WERI-Rb-1 (cell line): ENCODE results near the gene LPGAT1.
"Not testable (repeated sequence)": the region's sequence is repeated elsewhere in the genome, so short reads cannot be mapped to it uniquely, and the experiment has no call there.

Experiments used
- DNase-seq: peaks from one replicate; pipeline ENCODE4 v3.0.0-alpha.2; 2020
- H3K27ac ChIP-seq: fragments of 250-450 bp; sonication (Bioruptor Pico); 2 replicates; pipeline ENCODE4 v1.5.1; 2020; ENCODE audit warnings: mild to moderate bottlenecking, moderate library complexity
- H3K27me3 ChIP-seq: fragments of 250-450 bp; sonication (Bioruptor Pico); 2 replicates; pipeline ENCODE4 v1.5.1; 2021; ENCODE audit warnings: mild to moderate bottlenecking, low read depth, moderate library complexity; ENCODE audit not compliant: insufficient read depth, severe bottlenecking
- H3K36me3 ChIP-seq: fragments of 250-450 bp; sonication (Bioruptor Pico); 2 replicates; pipeline ENCODE4 v1.5.1; 2020; ENCODE audit warnings: mild to moderate bottlenecking, moderate library complexity
- H3K4me3 ChIP-seq: 2 replicates; pipeline ENCODE4 v1.5.1; 2011; ENCODE audit warnings: low read depth, mild to moderate bottlenecking, control low read depth, low read length
- H3K9me3 ChIP-seq: fragments of 250-450 bp; sonication (Bioruptor Pico); 2 replicates; pipeline ENCODE4 v1.5.1; 2021; ENCODE audit warnings: mild to moderate bottlenecking, moderate library complexity; ENCODE audit not compliant: severe bottlenecking
- TF ChIP-seq, protein P1 (sequence below): IDR thresholded peaks from 2 replicates; pipeline ENCODE4 v1.5.1; 2011; ENCODE audit warnings: low read depth, mild to moderate bottlenecking, control low read depth, inconsistent platforms, low read length

The LPGAT1 gene

DNA sequence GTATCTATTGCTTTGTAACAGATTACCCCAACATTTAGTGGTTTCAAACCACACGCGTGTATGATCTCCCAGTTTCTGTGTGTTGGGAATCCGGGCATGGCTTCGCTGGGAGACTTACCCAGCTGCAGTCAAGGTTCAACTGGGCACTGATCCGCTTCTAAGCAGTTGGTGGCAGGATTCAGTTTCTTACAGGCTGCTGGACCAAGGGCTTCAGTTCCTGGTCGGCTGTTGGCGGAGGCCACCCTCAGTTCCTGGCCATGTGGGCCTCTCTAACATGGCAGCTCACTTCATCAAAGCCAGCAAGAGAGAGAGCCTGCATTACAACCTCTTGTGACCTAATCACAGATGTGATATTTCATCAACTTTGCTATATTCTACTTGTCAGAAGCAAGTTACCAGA lies 101.3 kb downstream of the LPGAT1 start:
- no peak overlapping the region for H3K4me3 ChIP-seq
- DNase-seq: no peak
- no peaks in the 10 kb centered on the region for H3K36me3 ChIP-seq
- no peak overlapping the region for H3K27ac ChIP-seq
- TF ChIP-seq, protein P1, sequence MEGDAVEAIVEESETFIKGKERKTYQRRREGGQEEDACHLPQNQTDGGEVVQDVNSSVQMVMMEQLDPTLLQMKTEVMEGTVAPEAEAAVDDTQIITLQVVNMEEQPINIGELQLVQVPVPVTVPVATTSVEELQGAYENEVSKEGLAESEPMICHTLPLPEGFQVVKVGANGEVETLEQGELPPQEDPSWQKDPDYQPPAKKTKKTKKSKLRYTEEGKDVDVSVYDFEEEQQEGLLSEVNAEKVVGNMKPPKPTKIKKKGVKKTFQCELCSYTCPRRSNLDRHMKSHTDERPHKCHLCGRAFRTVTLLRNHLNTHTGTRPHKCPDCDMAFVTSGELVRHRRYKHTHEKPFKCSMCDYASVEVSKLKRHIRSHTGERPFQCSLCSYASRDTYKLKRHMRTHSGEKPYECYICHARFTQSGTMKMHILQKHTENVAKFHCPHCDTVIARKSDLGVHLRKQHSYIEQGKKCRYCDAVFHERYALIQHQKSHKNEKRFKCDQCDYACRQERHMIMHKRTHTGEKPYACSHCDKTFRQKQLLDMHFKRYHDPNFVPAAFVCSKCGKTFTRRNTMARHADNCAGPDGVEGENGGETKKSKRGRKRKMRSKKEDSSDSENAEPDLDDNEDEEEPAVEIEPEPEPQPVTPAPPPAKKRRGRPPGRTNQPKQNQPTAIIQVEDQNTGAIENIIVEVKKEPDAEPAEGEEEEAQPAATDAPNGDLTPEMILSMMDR: no peak
- no peaks in the 10 kb centered on the region for H3K27me3 ChIP-seq
- H3K9me3 ChIP-seq: peaks cover 2% of the 10 kb centered on the region

DNA sequence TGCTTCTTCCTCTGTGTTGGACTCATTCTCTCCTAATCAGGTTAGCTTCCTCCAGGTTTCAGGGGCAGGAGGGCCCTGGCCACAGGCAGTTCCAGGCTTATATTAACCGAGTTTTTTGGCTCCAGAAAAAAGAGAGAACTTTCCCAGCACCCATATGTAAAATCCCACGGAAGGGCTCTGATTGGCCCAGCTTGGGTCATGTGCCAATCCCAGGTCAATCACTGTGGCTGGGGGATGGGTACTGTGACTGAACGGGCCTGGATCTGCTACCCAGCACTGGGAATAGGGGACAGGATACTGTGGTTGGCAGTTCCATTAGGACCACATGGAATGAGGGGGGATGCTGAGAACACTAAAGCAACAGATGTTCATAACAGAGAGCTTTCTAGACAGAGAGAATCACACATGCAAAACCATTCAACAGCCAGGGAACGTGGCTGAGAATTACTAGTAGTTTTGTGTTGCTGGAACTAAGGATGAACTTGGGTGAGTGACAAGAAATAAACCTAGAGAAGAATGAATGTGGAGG lies 104.0 kb downstream of the LPGAT1 start:
- Histone ChIP-seq H3K9me3 (peaks cover 2% of the 10 kb centered on the region), H3K27ac (no peak overlapping the region), H3K36me3 (no peaks in the 10 kb centered on the region), H3K4me3 (no peak overlapping the region), H3K27me3 (no peaks in the 10 kb centered on the region)
- TF ChIP-seq, protein P1: no peak
- DNase-seq: no peak

DNA sequence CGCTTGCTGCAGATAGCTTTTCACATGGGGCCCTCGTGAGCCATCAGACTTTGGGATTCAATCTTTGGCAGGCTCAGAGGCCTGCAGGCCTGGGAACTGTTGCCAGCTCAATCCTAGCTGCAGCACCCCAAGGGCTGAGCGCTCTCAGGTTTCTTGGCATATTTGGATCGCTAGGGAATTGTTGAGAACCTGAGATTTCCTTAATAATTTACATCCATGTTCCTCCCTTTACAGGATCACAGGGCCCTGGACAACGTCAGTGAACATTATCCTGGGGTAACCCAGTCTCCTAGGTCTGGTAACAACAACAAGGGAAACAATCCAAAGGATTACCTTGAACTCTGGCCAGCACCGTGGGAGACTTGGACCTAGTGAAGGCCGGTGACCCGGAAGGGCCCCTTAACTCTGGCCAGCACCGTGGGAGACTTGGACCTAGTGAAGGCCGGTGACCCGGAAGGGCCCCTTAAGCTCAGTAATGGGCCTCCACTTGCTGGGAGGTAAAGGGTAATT lies 105.8 kb downstream of the LPGAT1 start:
- no peaks in the 10 kb centered on the region for H3K36me3 ChIP-seq
- H3K9me3 ChIP-seq: no peaks in the 10 kb centered on the region
- peak; percentile 55 for DNase-seq
- TF ChIP-seq, protein P1: no peak
- no peaks in the 10 kb centered on the region for H3K27me3 ChIP-seq
- no peak overlapping the region for H3K4me3 ChIP-seq
- no peak overlapping the region for H3K27ac ChIP-seq

DNA sequence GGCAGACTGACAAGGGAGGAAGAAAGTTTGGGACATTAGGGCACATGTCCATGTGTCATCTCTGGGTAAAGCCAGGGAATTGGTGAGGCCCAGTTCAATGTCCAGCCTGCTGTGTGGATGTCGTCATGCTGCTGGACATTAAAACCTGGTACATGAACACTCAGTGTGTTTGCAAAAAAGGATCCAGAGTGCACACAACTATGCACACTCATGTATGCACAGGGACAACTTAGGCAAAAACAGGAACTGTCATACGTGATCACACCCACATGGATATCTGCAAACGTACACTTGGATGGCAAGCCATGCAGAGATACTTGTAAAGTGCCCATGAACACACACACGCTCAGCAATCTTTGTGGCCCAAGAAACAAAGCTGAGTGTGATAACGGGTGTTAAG lies 107.3 kb downstream of the LPGAT1 start:
- DNase-seq: no peak
- H3K27me3 ChIP-seq: no peaks in the 10 kb centered on the region
- H3K9me3 ChIP-seq: no peaks in the 10 kb centered on the region
- H3K27ac ChIP-seq: no peak overlapping the region
- TF ChIP-seq, protein P1: no peak
- no peaks in the 10 kb centered on the region for H3K36me3 ChIP-seq
- no peak overlapping the region for H3K4me3 ChIP-seq

DNA sequence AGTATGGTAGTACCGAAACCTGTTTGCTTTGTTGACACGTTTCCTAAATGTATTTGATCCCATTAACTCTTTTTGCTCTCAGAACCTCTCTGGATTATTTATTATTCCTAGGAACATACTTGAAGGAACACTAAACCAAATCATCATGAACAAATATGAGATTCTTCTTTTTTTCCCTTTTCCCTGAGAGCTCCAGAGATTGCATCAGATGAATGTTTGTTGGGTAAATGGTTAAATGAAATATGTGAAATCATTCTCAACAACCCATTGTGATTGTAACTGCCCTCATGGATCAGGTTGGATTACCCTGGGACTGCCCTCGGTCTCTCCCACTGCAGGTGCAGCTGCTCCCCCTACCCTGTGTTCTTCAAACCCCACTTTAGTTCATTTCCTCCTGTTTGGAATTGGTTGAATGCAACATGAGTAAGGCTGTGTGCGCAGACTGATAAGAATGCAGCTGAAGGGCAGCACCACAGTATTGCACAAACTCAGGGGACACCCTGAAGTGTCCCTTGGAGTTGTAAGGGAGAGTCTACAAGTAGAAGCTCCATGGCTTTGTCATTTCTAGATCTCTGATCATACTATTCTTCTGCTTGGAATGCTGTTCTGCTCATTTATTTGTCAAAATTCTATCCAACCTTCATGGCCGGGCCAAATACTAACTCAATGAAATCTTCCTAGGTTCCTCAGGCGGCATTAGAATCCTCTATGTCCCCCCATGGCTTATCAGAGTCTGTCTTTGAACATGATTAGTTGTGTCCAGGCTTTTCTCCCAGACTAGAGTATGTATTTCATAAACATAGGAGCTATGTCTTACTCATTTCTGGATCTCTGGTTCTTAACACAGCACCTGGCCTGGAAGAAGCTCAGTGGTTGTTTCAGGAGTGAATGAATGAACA lies 108.0 kb downstream of the LPGAT1 start:
- Histone ChIP-seq H3K36me3 (no peaks in the 10 kb centered on the region), H3K27me3 (no peaks in the 10 kb centered on the region), H3K27ac (no peak overlapping the region), H3K9me3 (no peaks in the 10 kb centered on the region), H3K4me3 (no peak overlapping the region)
- DNase-seq: no peak
- TF ChIP-seq, protein P1: no peak

DNA sequence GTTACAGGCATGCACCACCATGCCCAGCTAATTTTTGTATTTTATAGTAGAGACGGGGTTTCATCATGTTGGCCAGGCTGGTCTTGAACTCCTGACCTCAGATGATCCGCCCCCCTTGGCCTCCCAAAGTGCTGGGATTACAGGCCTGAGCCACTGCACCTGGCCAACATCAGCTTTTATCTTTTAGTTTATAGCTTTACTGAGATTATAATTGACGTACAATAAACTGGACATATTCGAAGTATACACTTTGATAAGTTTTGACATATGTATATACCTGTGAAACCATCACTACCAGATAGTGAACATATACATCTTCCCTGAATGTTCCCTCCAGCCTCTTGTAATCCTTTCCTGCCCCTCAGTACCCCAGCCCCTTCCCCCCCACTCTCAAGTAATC lies 114.0 kb downstream of the LPGAT1 start:
- not testable (repeated sequence) for DNase-seq, H3K36me3 ChIP-seq, H3K4me3 ChIP-seq, H3K9me3 ChIP-seq, H3K27me3 ChIP-seq
- peak overlapping the region; percentile 64 for H3K27ac ChIP-seq
